HG03520 (cell line): ENCODE results near the gene COL5A1.
"Not testable (repeated sequence)": the region's sequence is repeated elsewhere in the genome, so short reads cannot be mapped to it uniquely, and the experiment has no call there.

ENCODE experiments used
- ATAC-seq: cut with Tn5 transposase; IDR thresholded peaks from one replicate; pipeline ENCODE4 v1.9.1; 2021; ENCODE audit warnings: mild to moderate bottlenecking, moderate library complexity; ENCODE audit not compliant: unreplicated experiment

COL5A1 gene

GRCh38 chr9:134676361-134676760 is 34.8 kb downstream of the COL5A1 start:
- no peak for ATAC-seq

- no peak for ATAC-seq
These were observed 35.3 kb downstream of the COL5A1 start for GRCh38 chr9:134676886-134677285.

GRCh38 chr9:134677743-134678142 is 36.1 kb downstream of the COL5A1 start:
- ATAC-seq, result no peak

GRCh38 chr9:134678206-134678605 is 36.6 kb downstream of the COL5A1 start:
- no peak for ATAC-seq

- ATAC-seq, result no peak
These were observed 37.3 kb downstream of the COL5A1 start for GRCh38 chr9:134678666-134679443.

- no peak for ATAC-seq
These were observed 38.2 kb downstream of the COL5A1 start for GRCh38 chr9:134679616-134680392.

- no peak for ATAC-seq
These were observed 38.9 kb downstream of the COL5A1 start for GRCh38 chr9:134680393-134681060.

GRCh38 chr9:134681061-134681661 is 39.6 kb downstream of the COL5A1 start:
- no peak for ATAC-seq

GRCh38 chr9:134682026-134682425 is 40.4 kb downstream of the COL5A1 start:
- ATAC-seq, result no peak

GRCh38 chr9:134682651-134683364 is 41.2 kb downstream of the COL5A1 start:
- ATAC-seq, result no peak

- no peak for ATAC-seq
These were observed 42.2 kb downstream of the COL5A1 start for GRCh38 chr9:134683714-134684374.

- ATAC-seq, result no peak
These were observed 42.7 kb downstream of the COL5A1 start for GRCh38 chr9:134684375-134684723.

- ATAC-seq, result not testable (repeated sequence)
These were observed 43.3 kb downstream of the COL5A1 start for GRCh38 chr9:134684941-134685340.

GRCh38 chr9:134685784-134686183 is 44.2 kb downstream of the COL5A1 start:
- ATAC-seq, result no peak

- ATAC-seq, result no peak
These were observed 45.3 kb downstream of the COL5A1 start for GRCh38 chr9:134686896-134687295.

- no peak for ATAC-seq
These were observed 46.0 kb downstream of the COL5A1 start for GRCh38 chr9:134687556-134687955.

GRCh38 chr9:134688231-134688630 is 46.6 kb downstream of the COL5A1 start:
- ATAC-seq, result no peak

- ATAC-seq, result no peak
These were observed 47.2 kb downstream of the COL5A1 start for GRCh38 chr9:134688661-134689320.

GRCh38 chr9:134689321-134690181 is 47.9 kb downstream of the COL5A1 start:
- no peak for ATAC-seq
